GM18511 (cell line): ENCODE data around the gene ERCC1.
"Not testable (repeated sequence)": the region's sequence is repeated elsewhere in the genome, so short reads cannot be mapped to it uniquely, and the experiment has no call there.

Experiments
- ATAC-seq: cut with Tn5 transposase; IDR thresholded peaks from one replicate; pipeline ENCODE4 v1.9.1; 2021; ENCODE audit warnings: mild to moderate bottlenecking, moderate library complexity; ENCODE audit not compliant: unreplicated experiment

Gene ERCC1

GRCh38 chr19:45431008-45431407, 7.3 kb upstream of the ERCC1 start:
- not testable (repeated sequence) for ATAC-seq

DNA sequence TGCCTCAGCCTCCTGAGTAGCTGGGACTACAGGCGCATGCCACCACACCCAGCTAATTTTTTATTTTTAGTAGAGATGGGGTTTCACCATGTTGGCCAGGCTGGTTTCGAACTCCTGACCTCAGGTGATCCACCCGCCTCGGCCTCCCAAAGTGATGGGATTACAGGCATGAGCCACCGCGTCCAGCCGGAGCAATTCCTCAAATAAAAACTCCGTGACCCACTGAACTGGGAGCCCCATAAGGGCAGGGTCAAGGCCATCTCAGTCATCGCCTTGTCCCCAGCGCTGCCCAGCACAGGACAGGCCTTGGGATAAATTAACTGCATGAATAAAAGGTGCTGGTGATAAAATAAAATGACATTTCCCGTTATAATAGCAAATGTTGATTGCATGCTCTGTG, 6.2 kb upstream of the ERCC1 start:
- not testable (repeated sequence) for ATAC-seq

GRCh38 chr19:45428384-45429231, 4.9 kb upstream of the ERCC1 start:
- no peak for ATAC-seq

DNA sequence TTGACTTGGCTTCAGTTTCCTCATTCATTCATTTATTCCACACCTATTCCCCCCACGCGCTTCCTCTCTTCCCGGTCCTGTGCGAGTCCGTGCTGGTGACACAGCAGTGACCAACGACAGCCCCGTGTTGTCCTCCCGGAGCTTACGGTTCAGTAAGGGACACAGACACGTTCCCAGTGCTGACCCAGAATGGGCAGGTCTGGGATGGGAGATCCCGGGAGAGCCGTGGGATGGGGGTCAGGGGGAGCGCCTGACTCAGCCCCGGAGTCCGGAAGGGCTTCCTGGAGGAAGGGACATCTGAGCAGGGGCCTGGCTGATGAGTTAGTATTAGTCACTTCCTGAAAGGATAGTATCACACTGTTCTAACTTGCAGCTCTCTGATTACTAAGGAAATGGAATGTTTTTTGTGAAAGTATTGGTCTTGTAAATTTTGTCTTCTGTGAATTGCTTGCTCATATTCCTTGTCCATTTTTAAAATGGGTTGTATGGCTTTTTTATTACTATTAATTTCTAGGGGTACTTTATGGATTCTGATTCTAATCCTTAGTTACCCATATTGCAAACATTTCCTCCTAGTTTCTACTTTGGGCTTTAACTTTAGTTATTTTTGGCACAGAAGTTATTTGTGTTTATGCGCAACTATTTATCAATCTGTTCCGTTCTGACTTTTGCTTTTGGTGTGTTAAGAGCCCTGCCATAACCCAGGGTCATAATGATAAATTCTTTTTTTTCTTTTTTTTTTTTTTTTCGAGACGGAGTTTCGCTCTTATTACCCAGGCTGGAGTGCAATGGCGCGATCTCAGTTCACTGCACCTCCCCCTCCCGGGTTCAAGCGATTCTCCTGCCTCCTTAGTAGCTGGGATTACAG, 708 bp upstream of the ERCC1 start:
- ATAC-seq = peak; percentile 23

DNA sequence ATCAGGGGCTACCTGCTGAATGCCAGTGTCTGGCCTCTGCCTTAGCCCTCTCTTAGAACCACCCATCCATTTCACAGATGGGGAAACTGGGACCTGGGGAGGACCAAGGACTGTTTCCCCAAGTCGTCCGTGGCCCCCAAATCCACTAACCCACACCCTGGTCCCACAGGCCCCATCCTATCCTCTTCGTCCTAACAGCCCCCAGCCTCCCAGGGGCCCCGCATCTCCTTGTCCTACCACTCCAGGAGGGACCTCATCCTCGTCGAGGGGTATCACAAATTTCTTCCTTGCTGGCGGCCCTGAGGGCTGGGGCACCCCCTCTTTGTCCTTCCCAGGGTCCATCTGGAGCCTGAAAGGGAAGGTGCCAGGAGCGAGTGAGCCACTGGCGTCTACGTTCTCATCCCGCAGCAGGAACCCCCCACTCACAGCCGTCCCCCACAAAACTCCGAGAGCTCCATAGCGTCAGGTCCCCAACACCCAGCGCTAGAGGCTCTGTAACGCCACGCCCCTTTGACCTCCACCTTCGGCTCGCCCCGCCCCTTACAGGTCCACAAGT, 606 bp downstream of the ERCC1 start:
- no peak for ATAC-seq

DNA sequence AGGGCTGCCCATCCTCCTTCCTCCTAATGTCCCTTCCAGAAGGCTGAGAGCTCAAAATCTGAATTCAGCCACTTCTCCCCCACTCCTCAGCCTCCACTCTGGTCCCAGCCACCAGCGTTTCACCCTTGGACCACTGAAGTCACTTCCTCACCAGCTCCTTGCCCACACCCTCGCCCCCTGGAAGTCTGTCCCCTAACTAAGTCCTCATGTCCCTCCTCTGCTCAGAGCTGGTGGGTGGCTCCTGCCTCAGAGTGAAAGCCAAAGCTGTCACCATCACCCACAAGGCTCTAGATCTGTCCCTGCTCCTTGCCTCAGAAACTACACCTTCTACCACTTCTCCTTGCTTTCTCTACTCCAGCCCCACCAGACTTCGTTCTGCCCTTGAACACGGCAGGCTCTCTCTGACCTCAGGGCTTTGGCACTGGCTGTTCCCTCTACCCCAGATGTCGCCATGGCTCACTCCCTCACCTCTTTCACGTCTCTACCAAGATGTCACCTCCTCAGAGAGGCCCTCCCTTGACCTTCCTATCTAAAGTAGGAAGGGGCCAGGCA, 1.7 kb downstream of the ERCC1 start:
- ATAC-seq = no peak

DNA sequence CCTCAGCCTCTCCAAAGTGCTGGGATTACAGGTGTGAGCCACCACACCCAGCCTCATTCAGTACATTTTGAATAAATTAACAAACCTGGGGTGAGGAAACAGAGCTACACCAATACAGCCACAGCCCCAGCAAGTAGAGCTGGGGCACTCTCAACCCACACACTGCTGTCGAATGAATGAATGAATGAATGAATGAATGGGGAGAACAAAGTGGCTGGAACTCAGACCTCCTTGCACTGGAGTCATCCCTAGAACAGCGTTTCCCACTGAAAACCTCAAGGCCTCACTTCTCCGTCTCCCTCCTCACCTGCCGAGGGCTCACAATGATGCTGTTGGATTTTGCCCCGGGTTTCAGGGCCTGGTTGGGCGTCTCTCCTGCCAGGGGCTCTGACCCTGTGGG, 2.8 kb downstream of the ERCC1 start:
- ATAC-seq = no peak

GRCh38 chr19:45420356-45420755, 3.4 kb downstream of the ERCC1 start:
- no peak for ATAC-seq

GRCh38 chr19:45419895-45420294, 3.8 kb downstream of the ERCC1 start:
- no peak for ATAC-seq

- ATAC-seq = peak; percentile 63
These were observed 4.3 kb downstream of the ERCC1 start for GRCh38 chr19:45419396-45419795.

DNA sequence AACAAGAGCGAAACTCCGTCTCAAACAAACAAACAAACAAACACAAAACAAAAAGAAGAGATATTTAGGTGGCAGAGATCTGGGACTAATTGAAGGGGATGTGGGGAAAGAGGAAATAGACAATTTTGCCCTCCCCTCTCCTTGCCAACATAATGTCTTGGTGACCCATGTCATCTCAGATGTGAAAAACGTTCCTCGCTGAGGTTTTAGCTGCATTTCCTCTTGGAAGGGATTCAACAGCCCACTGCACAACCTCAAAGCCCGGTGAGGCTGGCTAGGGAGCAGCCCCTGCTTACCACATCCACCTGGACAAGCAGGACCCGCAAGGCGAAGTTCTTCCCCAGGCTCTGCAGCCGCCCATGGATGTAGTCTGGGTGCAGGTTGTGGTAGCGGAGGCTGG, 4.9 kb downstream of the ERCC1 start:
- no peak for ATAC-seq

- no peak for ATAC-seq
These were observed 6.6 kb downstream of the ERCC1 start for GRCh38 chr19:45417151-45417550.

DNA sequence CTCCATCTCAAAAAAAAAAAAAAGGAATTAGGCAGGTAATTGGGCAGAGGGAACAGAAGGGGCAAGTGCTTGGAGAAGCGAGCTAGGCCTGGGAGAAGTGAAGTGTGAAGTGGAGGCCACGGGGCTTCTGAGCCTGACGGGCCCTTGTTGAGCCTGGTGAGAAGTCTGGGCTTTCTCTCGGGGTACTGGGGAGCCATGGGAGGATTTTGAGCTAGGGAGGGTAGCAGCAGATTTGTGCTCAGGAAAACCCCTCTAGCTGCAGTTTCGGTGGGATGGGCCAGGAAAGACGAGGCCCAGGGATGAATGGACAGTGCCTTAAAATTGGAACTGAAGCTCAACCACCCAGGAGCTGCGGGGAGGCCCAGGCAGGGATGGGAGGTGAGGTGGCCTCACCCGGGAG, 9.2 kb downstream of the ERCC1 start:
- no peak for ATAC-seq

DNA sequence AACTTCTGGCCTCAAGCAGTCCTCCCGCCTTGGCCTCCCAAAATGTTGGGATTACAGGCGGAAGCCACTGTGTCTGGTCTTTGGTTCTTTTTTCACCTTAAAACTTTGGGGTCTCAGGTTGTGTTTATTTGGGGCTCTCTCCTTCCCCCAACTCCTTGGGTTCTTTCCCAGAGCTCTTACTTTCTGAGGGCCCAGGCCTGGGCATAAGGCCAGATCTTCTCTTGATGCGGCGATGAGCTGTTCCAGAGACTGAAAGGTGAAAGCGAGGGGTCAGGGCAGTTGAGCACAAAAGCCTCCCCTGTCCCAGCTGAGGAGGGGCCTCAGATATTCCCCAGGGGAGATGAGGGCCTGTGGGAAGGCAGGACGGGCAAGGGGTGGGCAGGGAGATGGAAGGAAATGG, 10.2 kb downstream of the ERCC1 start:
- no peak for ATAC-seq

GRCh38 chr19:45410330-45410729, 13.4 kb downstream of the ERCC1 start:
- ATAC-seq = not testable (repeated sequence)

DNA sequence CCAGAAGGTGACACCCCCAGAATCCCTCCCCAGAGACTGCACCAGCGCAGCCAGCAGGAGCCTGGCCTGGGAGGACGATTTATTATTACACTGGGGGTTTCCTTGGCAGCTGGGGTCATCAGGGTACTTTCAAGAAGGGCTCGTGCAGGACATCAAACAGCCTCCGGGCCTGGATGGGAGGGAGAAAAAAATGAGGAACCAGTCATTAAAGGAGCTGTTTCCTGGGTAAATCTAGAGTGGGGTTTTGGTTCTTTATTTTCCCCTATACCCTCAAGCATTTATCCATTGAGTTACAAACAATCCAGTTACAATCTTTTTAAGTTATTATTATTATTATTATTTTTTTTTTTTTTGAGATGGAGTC, 14.2 kb downstream of the ERCC1 start:
- no peak for ATAC-seq

- ATAC-seq = no peak
These were observed 14.7 kb downstream of the ERCC1 start for GRCh38 chr19:45408830-45409556.

DNA sequence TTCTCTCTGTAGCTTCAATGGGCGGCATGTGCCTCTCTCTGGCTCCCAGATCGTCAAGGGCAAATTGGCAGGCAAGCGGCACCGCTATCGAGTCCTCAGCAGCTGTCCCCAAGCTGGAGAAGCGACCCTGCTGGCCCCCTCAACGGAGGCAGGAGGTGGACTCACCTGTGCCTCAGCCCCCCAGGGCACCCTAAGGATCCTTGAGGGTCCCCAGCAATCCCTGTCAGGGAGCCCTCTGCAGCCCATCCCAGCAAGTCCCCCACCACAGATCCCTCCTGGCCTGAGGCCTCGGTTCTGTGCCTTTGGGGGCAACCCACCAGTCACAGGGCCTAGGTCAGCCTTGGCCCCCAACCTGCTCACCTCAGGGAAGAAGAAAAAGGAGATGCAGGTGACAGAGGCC, 15.6 kb downstream of the ERCC1 start:
- ATAC-seq = no peak

DNA sequence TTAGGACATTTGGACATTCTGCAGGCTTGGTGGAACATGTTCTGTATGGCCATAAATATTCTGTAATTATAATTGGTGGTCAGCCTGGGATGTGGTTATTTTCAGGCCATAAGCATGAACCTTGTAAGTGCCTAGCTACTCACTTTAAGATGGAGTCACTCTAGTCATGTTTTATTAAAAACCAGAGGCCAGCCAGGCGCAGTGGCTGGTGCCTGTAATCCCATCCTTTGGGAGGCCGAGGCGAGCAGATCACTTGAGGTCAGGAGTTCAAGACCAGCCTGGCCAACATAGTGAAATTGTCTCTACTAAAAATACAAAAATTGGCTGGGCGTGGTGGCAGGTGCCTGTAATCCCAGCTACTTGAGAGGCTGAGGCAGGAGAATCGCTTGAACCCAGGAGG, 16.1 kb downstream of the ERCC1 start:
- ATAC-seq = not testable (repeated sequence)

DNA sequence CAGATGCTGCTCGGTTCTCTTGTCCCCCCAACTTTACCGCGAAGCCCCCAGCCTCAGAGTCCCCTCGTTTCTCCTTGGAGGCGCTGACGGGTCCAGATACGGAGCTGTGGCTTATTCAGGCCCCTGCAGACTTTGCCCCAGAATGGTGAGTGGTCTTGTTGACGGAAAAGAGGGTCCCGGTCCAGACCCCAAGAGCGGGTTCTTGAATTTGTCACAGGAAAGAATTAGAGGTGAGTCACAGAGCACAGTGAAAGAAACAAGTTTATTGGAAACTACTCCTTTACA, 16.7 kb downstream of the ERCC1 start:
- no peak for ATAC-seq
